Neural progenitor cell (in vitro differentiated cells): ENCODE data around the gene GRID1. TPM values are rescaled to one million over a fixed set of nuclear protein-coding genes. Genes with fewer than 3 reads are reported as not detected.

Experiments used
- DNase-seq: peaks from one replicate; pipeline ENCODE4 v3.0.0-alpha.2; 2016; ENCODE audit warnings: low spot score
- H2AFZ ChIP-seq: fragments of 200-600 bp; sonication (generic); replicated peaks from 2 replicates; pipeline ENCODE4 v1.6.1; 2016; ENCODE audit warnings: antibody characterized with exemption
- H3F3A ChIP-seq: fragments of 200-600 bp; sonication (generic); 2 replicates; pipeline ENCODE4 v1.6.1; 2016; ENCODE audit warnings: antibody characterized with exemption, low read depth
- H3K27ac ChIP-seq: fragments of 200-600 bp; sonication (generic); 2 replicates; pipeline ENCODE4 v1.5.1; 2016; ENCODE audit warnings: mild to moderate bottlenecking
- H3K27me3 ChIP-seq: fragments of 200-600 bp; sonication (generic); 2 replicates; pipeline ENCODE4 v1.6.1; 2016; ENCODE audit warnings: mild to moderate bottlenecking, moderate library complexity
- H3K36me3 ChIP-seq: fragments of 200-600 bp; sonication (generic); 2 replicates; pipeline ENCODE4 v1.5.1; 2016
- H3K4me1 ChIP-seq: fragments of 200-600 bp; sonication (generic); 2 replicates; pipeline ENCODE4 v1.6.1; 2016; ENCODE audit warnings: mixed run types
- H3K4me2 ChIP-seq: fragments of 200-600 bp; sonication (generic); 2 replicates; pipeline ENCODE4 v1.6.1; 2016
- H3K4me3 ChIP-seq: fragments of 200-600 bp; sonication (generic); 2 replicates; pipeline ENCODE4 v1.5.1; 2016
- H3K79me2 ChIP-seq: fragments of 200-600 bp; sonication (generic); 2 replicates; pipeline ENCODE4 v1.6.1; 2016; ENCODE audit warnings: low read depth
- H3K9ac ChIP-seq: fragments of 200-600 bp; sonication (generic); 2 replicates; pipeline ENCODE4 v1.6.1; 2016
- H3K9me3 ChIP-seq: fragments of 200-600 bp; sonication (generic); 2 replicates; pipeline ENCODE4 v1.5.1; 2016; ENCODE audit warnings: low read depth
- H4K20me1 ChIP-seq: fragments of 200-600 bp; sonication (generic); 2 replicates; pipeline ENCODE4 v1.6.1; 2016; ENCODE audit warnings: low read depth
- H3K27ac Mint-ChIP-seq: 3 replicates; pipeline ENCODE4 v1.8.0; 2021; ENCODE audit warnings: mixed read lengths
- H3K27me3 Mint-ChIP-seq: 2 replicates; pipeline ENCODE4 v1.8.0; 2022; ENCODE audit warnings: low read depth, mild to moderate bottlenecking, inconsistent platforms, moderate library complexity, mixed read lengths; ENCODE audit not compliant: insufficient read depth
- H3K36me3 Mint-ChIP-seq: 3 replicates; pipeline ENCODE4 v1.8.0; 2021; ENCODE audit warnings: mixed read lengths
- H3K4me1 Mint-ChIP-seq: 3 replicates; pipeline ENCODE4 v1.8.0; 2021; ENCODE audit warnings: mixed read lengths
- H3K4me3 Mint-ChIP-seq: 3 replicates; pipeline ENCODE4 v1.8.0; 2021; ENCODE audit warnings: mild to moderate bottlenecking, moderate library complexity, mixed read lengths
- H3K9me3 Mint-ChIP-seq: 3 replicates; pipeline ENCODE4 v1.8.0; 2020; ENCODE audit warnings: mixed read lengths
- CTCF ChIP-seq: fragments of 200-600 bp; sonication (generic); IDR thresholded peaks from 2 replicates; pipeline ENCODE4 v1.5.1; 2017; ENCODE audit warnings: antibody characterized with exemption, mild to moderate bottlenecking
- EZH2 ChIP-seq: fragments of 200-600 bp; sonication (generic); IDR thresholded peaks from 2 replicates; pipeline ENCODE4 v1.6.1; 2017; ENCODE audit warnings: antibody characterized with exemption, mild to moderate bottlenecking, moderate library complexity
- EZH2phosphoT487 ChIP-seq: fragments of 200-600 bp; sonication (generic); IDR thresholded peaks from 2 replicates; pipeline ENCODE4 v1.6.1; 2017; ENCODE audit warnings: antibody characterized with exemption
- total RNA-seq: library from RNA; depleted of rRNA; stranded (reverse); fragments of >200 nt; gene quantifications from 2 replicates; pipeline ENCODE4 v1.2.3, GENCODE V29; 2015; ENCODE audit warnings: low replicate concordance

GRID1 gene
- total RNA-seq, 1 donor from 2014 or later = not detected

- no peaks in the 10 kb centered on the region for H3K27me3 ChIP-seq
- no peak for DNase-seq
- Mint-ChIP-seq H3K27ac (no peak overlapping the region), H3K4me3 (no peak overlapping the region), H3K27me3 (no peaks in the 10 kb centered on the region), H3K4me1 (peaks cover 7% of the 10 kb centered on the region), H3K36me3 (no peaks in the 10 kb centered on the region), H3K9me3 (no peaks in the 10 kb centered on the region)
- no peak overlapping the region for H3K4me2 ChIP-seq
- H3K79me2 ChIP-seq = no peaks in the 10 kb centered on the region
- H3K4me3 ChIP-seq = no peak overlapping the region
- H3K36me3 ChIP-seq = no peaks in the 10 kb centered on the region
- no peak overlapping the region for H3K27ac ChIP-seq
- H3K9ac ChIP-seq = no peak overlapping the region
- no peaks in the 10 kb centered on the region for H3K9me3 ChIP-seq
- no peaks in the 10 kb centered on the region for H4K20me1 ChIP-seq
- no peak overlapping the region for H2AFZ ChIP-seq
- no peaks in the 10 kb centered on the region for H3K4me1 ChIP-seq
- no peaks in the 10 kb centered on the region for H3F3A ChIP-seq
- no peak for TF ChIP-seq EZH2phosphoT487
- no peak for TF ChIP-seq EZH2
- TF ChIP-seq CTCF = no peak
Measured at GRCh38 chr10:86072413-86072812, 294.2 kb downstream of the GRID1 start.

- Histone ChIP-seq H2AFZ (no peak overlapping the region), H3F3A (no peaks in the 10 kb centered on the region), H4K20me1 (no peaks in the 10 kb centered on the region), H3K79me2 (no peaks in the 10 kb centered on the region), H3K27ac (no peak overlapping the region), H3K4me2 (no peak overlapping the region), H3K27me3 (no peaks in the 10 kb centered on the region), H3K36me3 (no peaks in the 10 kb centered on the region), H3K4me3 (no peak overlapping the region), H3K9ac (no peak overlapping the region), H3K9me3 (no peaks in the 10 kb centered on the region), H3K4me1 (no peaks in the 10 kb centered on the region)
- TF ChIP-seq CTCF (no peak), EZH2 (no peak)
- Mint-ChIP-seq H3K36me3 (no peaks in the 10 kb centered on the region), H3K27ac (no peak overlapping the region), H3K9me3 (no peaks in the 10 kb centered on the region), H3K27me3 (peaks cover 2% of the 10 kb centered on the region), H3K4me1 (peaks cover 8% of the 10 kb centered on the region), H3K4me3 (no peak overlapping the region)
- DNase-seq = no peak
Measured at GRCh38 chr10:86071758-86072157, 294.8 kb downstream of the GRID1 start.

- Histone ChIP-seq H2AFZ (no peak overlapping the region), H3K36me3 (no peaks in the 10 kb centered on the region), H3K27me3 (no peaks in the 10 kb centered on the region), H3K9ac (no peak overlapping the region), H4K20me1 (no peaks in the 10 kb centered on the region), H3K79me2 (no peaks in the 10 kb centered on the region), H3K27ac (no peak overlapping the region), H3K4me3 (no peak overlapping the region), H3K9me3 (no peaks in the 10 kb centered on the region), H3K4me1 (peaks cover 2% of the 10 kb centered on the region), H3K4me2 (no peak overlapping the region), H3F3A (no peaks in the 10 kb centered on the region)
- peaks cover 11% of the 10 kb centered on the region for H3K4me1 Mint-ChIP-seq
- H3K27me3 Mint-ChIP-seq = peaks cover 2% of the 10 kb centered on the region
- no peaks in the 10 kb centered on the region for H3K9me3 Mint-ChIP-seq
- no peak for DNase-seq
- H3K36me3 Mint-ChIP-seq = no peaks in the 10 kb centered on the region
- H3K4me3 Mint-ChIP-seq = no peak overlapping the region
- no peak for TF ChIP-seq EZH2
- no peak for TF ChIP-seq EZH2phosphoT487
- TF ChIP-seq CTCF = no peak
- no peak overlapping the region for H3K27ac Mint-ChIP-seq
Measured at GRCh38 chr10:86071145-86071544, 295.4 kb downstream of the GRID1 start.
